ENCODE measurements around the gene TMEM208. TPM values are rescaled to one million over a fixed set of nuclear protein-coding genes. Genes with fewer than 3 reads are reported as not detected.

The TMEM208 gene
- 44.5 TPM for polyA plus RNA-seq (2013, experiment 1 of 2)
- polyA plus RNA-seq (2013, experiment 2 of 2): 37.3 TPM

DNA sequence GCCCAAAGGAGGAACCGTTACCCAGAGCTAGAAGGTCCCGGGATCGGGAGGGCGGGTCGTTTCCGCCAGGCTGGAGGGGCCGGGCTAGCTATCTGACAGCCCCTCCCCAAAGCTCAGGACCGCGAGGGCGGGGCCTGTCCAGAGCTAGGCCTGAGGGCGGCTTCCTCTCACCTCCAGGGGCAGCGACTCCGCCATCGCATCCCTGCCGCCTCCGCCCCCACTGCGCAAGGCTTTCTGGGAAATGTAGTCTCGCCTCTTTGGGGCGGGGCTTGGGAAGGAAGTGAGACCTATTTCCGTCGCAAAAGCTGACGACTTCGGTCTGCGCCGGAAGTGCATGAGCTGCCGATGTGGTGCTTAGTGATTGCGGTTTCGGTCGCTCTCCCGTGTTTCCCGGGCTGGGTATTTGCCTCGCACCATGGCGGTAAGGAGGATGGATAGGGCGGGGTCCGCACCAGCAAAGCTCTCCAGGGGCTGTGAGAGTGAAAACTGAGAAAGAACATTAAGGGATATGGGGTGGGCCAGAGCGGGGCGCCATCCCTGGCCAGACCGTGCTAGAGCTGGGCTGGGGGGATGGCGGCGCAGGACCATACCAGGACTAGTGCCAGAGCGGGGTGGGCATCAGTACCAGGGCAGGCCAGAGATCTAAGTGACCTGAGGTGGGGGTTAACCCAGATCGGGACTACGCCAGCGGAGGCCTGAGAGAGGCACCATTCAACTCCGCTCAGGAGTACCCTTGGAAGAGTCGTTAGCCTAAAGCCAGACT lies at the start of gene TMEM208:
TMEM208 (plus strand) TSS at position 327 of the 763 bp plus-strand sequence; CDS start at position 416, 89 bp downstream.
- H3K9me3 ChIP-seq (ENCODE audit: control insufficient read depth, low read length): no peaks in the 10 kb centered on the region
- 1% methylated on average over 39 to 45 of the region's 46 CpGs for WGBS, 2 experiments (ENCODE audit: insufficient coverage in 2 of 2)
- peaks cover 10% of the 10 kb centered on the region for H3K4me1 ChIP-seq (ENCODE audit: control insufficient read depth, insufficient read depth, low read length, poor library complexity, severe bottlenecking)
- peaks cover 43% of the 10 kb centered on the region for H3K36me3 ChIP-seq (ENCODE audit: control insufficient read depth, insufficient read depth, low read length)
- H3K4me3 ChIP-seq (ENCODE audit: extremely low read depth, insufficient read depth, low read length, poor library complexity, severe bottlenecking): peak within 1 kb of the TSS; percentile 100
- peak within 1 kb of the TSS; percentile 57 for H3K27ac ChIP-seq (ENCODE audit: low read depth, low read length, severe bottlenecking)

DNA sequence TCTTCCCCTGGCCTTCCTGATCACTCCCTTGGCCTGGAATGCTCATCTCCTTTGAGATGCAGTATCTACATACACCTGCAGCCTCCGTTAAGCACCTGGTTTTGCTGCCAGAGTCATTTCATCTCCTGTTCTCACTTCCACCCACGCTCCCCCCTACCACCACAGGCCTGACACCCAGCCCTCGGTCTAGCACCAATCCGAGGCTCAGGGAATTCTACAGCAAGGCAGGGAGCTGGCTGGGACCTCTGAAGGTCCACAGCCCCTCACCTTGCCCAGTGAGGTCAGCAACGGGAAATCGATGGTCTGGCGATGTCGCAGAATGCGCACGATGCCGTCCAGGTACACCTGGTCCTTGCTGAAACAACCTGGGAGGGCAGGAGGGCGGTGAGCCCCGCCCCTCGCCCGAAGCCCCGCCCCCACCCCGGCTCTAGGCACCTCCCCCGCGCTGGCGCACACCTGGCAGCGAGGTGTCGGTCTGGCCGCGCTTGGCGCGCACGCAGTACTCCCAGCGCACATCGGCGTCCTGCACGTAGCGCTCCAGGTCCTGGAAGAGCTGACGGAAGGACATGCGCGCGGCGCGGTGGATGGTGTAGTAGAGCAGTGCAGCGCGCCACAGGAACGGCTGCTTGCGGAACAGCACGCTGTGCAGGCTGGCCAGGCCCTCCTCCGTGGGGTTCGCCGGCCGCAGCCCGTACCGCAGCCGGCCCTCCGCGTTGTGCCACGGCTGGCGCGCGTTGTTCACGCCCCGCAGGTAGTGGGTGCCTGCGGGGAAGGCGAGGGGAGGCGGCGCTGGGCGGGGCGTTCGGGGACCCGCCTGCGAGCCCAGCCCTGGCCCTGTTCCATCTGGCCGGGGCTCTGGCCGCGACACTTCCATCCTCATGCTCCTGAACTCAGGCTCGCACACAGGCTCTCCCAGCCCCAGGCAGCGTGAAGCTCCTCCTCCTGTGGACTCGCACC lies 48.9 kb upstream of the TMEM208 start:
- peaks cover 31% of the 10 kb centered on the region for H3K36me3 ChIP-seq (ENCODE audit: control insufficient read depth, insufficient read depth, low read length)
- H3K4me1 ChIP-seq (ENCODE audit: control insufficient read depth, insufficient read depth, low read length, poor library complexity, severe bottlenecking): peaks cover 10% of the 10 kb centered on the region
- peak overlapping the region; percentile 18 for H3K4me3 ChIP-seq (ENCODE audit: extremely low read depth, insufficient read depth, low read length, poor library complexity, severe bottlenecking)
- 7 to 14% methylated on average over 58 to 60 of the region's 73 CpGs for WGBS, 2 experiments (ENCODE audit: insufficient coverage in 2 of 2)
- H3K27ac ChIP-seq (ENCODE audit: low read depth, low read length, severe bottlenecking): no peak overlapping the region
- no peaks in the 10 kb centered on the region for H3K9me3 ChIP-seq (ENCODE audit: control insufficient read depth, low read length)

DNA sequence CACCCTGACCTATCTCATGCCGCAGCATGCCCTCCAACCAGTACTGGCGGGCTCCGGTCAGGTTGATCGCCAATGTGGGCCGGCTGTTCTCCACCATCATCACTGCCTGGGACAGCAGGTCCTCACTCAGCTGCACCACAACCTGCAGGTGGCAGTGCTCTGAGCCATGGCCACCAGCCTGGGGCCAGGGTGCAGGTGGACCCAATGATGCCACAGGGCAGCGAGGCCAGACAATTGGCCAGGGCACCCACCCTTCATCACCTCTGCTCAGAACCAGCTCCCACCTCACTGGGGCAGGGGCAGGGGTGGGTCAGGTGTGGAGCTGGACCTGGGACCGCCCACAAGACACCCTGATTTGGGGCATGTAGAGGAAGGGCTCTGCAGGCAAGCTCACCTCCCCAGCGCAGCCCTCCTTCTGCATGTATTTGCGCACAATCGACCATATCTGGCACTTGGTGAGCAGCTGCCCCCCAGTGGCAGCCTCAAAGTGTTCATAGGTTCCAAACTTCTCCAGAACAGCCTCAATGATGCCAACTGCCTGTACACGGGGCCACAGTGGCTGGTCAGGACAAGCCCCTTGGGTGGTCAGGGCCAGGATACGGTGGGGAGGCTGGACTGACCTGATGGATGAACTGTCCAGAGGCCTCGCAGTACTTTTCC lies 47.4 kb upstream of the TMEM208 start:
- WGBS, 2 experiments (ENCODE audit: insufficient coverage in 2 of 2): 95 to 97% methylated on average over 10 to 11 of the region's 13 CpGs
- H3K36me3 ChIP-seq (ENCODE audit: control insufficient read depth, insufficient read depth, low read length): peaks cover 31% of the 10 kb centered on the region
- no peak overlapping the region for H3K4me3 ChIP-seq (ENCODE audit: extremely low read depth, insufficient read depth, low read length, poor library complexity, severe bottlenecking)
- no peak overlapping the region for H3K27ac ChIP-seq (ENCODE audit: low read depth, low read length, severe bottlenecking)
- H3K4me1 ChIP-seq (ENCODE audit: control insufficient read depth, insufficient read depth, low read length, poor library complexity, severe bottlenecking): peaks cover 4% of the 10 kb centered on the region
- no peaks in the 10 kb centered on the region for H3K9me3 ChIP-seq (ENCODE audit: control insufficient read depth, low read length)

DNA sequence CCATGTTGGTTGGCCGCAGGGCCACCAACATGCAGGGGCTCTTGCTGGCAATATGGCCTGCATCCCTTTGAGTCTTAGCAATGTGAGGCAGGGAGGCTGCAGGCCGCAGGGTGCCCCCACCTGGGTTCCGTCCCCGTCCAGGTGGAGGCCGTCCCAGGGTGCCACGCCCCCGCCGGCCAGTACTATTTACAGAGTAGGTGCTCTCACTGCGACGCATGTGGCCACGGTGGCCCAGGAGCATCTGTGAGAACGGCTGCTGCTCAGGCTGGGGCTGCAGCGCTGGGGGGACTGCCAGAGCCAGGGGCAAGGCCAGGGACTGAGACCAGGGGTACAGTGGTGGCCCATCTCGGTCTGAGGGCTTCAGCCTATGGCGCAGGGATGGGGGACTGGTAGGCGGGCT lies 46.8 kb upstream of the TMEM208 start:
- Histone ChIP-seq H3K4me3 (ENCODE audit: extremely low read depth, insufficient read depth, low read length, poor library complexity, severe bottlenecking) (no peak overlapping the region), H3K27ac (ENCODE audit: low read depth, low read length, severe bottlenecking) (no peak overlapping the region), H3K36me3 (ENCODE audit: control insufficient read depth, insufficient read depth, low read length) (peaks cover 28% of the 10 kb centered on the region), H3K9me3 (ENCODE audit: control insufficient read depth, low read length) (no peaks in the 10 kb centered on the region), H3K4me1 (ENCODE audit: control insufficient read depth, insufficient read depth, low read length, poor library complexity, severe bottlenecking) (peaks cover 3% of the 10 kb centered on the region)
- WGBS, 2 experiments (ENCODE audit: insufficient coverage in 2 of 2): 93 to 97% methylated on average over 15 of the region's 16 CpGs

DNA sequence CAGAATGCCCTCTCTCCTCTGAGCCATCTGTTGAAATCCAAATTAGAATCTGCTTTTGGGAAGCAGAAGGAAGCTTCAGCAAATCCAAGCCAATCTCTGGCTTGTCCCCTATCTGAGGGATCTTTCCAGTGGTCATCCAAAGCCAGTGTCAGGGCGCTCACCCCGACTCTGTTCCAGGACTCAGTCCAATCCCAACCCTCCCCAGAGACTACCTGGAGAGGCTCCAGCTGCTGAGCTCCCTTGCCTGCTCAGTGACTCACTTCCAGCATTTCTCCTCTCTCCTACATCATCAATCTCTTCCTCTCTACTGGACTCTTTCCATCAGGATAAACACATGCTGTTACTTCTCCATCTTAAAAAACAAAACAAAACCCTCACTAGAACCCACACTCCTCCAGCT lies 45.6 kb upstream of the TMEM208 start:
- WGBS, 2 experiments (ENCODE audit: insufficient coverage in 2 of 2): 89 to 94% methylated on average over 2 of the region's 2 CpGs
- H3K36me3 ChIP-seq (ENCODE audit: control insufficient read depth, insufficient read depth, low read length): peaks cover 20% of the 10 kb centered on the region
- H3K27ac ChIP-seq (ENCODE audit: low read depth, low read length, severe bottlenecking): no peak overlapping the region
- peaks cover 12% of the 10 kb centered on the region for H3K4me1 ChIP-seq (ENCODE audit: control insufficient read depth, insufficient read depth, low read length, poor library complexity, severe bottlenecking)
- no peak overlapping the region for H3K4me3 ChIP-seq (ENCODE audit: extremely low read depth, insufficient read depth, low read length, poor library complexity, severe bottlenecking)
- no peaks in the 10 kb centered on the region for H3K9me3 ChIP-seq (ENCODE audit: control insufficient read depth, low read length)

DNA sequence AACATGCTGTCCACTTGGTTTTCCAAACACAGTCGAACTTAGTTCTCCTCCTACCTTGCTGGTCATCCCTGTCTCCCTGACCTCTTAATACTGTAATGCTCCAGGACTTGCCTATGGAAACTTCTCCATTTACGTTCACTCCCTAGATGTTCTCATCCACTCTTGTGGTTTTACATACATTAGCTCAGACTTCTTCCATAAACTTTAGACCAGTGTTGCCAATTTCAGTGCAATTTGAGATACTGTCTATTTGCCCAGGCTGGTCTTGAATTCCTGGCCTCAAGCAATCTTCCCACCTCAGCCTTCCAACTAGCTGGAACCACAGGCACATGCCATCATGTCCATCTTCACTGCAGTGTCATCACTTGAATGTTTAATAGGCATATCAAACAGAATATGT lies 44.6 kb upstream of the TMEM208 start:
- WGBS, 2 experiments (ENCODE audit: insufficient coverage in 2 of 2): 86 to 93% methylated on average over 2 of the region's 2 CpGs
- Histone ChIP-seq H3K9me3 (ENCODE audit: control insufficient read depth, low read length) (no peaks in the 10 kb centered on the region), H3K36me3 (ENCODE audit: control insufficient read depth, insufficient read depth, low read length) (peaks cover 19% of the 10 kb centered on the region), H3K27ac (ENCODE audit: low read depth, low read length, severe bottlenecking) (no peak overlapping the region), H3K4me1 (ENCODE audit: control insufficient read depth, insufficient read depth, low read length, poor library complexity, severe bottlenecking) (peaks cover 21% of the 10 kb centered on the region), H3K4me3 (ENCODE audit: extremely low read depth, insufficient read depth, low read length, poor library complexity, severe bottlenecking) (peak overlapping the region; percentile 61)

DNA sequence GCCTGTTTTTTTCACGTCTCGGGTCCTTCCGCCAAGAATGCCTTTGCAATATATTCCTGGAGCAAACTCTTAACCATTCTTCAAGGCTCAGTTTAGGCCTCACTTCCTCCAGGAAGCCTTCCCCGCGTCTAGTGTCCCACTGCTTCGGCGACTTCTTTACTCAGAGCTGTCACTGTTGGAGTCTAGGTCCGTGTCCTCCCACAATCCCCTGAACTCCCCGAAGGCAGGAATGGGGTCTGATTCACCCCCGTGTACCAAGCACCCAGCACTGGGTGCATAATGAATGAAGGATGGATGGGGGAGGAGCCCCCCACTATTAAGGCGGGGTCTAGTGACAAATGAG lies 43.7 kb upstream of the TMEM208 start:
- Histone ChIP-seq H3K4me3 (ENCODE audit: extremely low read depth, insufficient read depth, low read length, poor library complexity, severe bottlenecking) (peak overlapping the region; percentile 61), H3K4me1 (ENCODE audit: control insufficient read depth, insufficient read depth, low read length, poor library complexity, severe bottlenecking) (peaks cover 25% of the 10 kb centered on the region), H3K27ac (ENCODE audit: low read depth, low read length, severe bottlenecking) (peak overlapping the region; percentile 98), H3K36me3 (ENCODE audit: control insufficient read depth, insufficient read depth, low read length) (peaks cover 19% of the 10 kb centered on the region), H3K9me3 (ENCODE audit: control insufficient read depth, low read length) (no peaks in the 10 kb centered on the region)
- WGBS, 2 experiments (ENCODE audit: insufficient coverage in 2 of 2): 11 to 18% methylated on average over 8 to 9 of the region's 11 CpGs

DNA sequence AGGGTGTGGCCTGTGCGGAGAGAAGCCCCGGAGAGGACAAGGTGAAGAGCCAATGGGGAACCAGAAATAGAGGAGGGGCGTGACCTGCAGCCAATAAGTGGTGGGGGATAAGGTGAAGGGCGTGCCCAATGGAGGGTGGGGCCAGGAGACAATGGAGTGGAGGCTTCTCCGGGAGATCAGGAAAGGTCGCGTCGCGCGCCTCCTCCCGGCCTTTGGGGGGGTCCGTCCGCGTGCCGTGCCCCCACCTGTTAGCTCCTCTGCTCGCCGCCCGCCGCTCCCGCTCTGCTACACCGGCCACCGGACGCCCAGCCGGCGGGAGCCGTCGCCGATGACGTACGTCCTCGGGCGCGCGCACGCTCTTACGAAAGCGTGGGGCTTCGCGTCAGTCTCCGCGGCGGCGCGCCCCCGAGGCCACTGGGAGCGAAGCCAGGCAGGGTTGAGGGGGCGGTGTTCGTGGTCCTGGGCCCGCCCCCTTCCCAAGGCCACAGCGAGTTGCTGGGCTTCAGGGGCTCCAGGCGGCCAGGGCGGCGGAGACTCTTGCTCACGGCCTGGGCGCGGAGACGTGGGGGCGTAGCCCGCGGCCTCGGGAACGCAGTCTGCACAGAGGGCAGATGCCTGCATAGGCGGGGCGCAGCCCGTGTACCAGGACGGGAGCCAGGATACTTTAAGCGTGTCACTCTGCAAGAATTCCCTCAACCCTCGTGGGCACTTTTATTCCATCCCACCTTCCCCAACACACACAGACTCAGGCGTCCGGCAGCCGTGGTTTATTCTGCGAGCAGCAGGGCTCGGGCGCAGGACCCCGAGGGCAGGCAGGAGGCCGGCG lies 43.1 kb upstream of the TMEM208 start, which contains the start of gene MATCAP1:
MATCAP1 (minus strand) TSS at position 337 of the 826 bp plus-strand sequence. CDS start 3,353 bp downstream, outside the sequence.
- 0 to 1% methylated on average over 52 to 71 of the region's 77 CpGs for WGBS, 2 experiments (ENCODE audit: insufficient coverage in 2 of 2)
- Histone ChIP-seq H3K4me1 (ENCODE audit: control insufficient read depth, insufficient read depth, low read length, poor library complexity, severe bottlenecking) (peaks cover 25% of the 10 kb centered on the region), H3K36me3 (ENCODE audit: control insufficient read depth, insufficient read depth, low read length) (peaks cover 19% of the 10 kb centered on the region), H3K4me3 (ENCODE audit: extremely low read depth, insufficient read depth, low read length, poor library complexity, severe bottlenecking) (peak within 1 kb of the TSS; percentile 61), H3K9me3 (ENCODE audit: control insufficient read depth, low read length) (no peaks in the 10 kb centered on the region), H3K27ac (ENCODE audit: low read depth, low read length, severe bottlenecking) (peak within 1 kb of the TSS; percentile 98)

DNA sequence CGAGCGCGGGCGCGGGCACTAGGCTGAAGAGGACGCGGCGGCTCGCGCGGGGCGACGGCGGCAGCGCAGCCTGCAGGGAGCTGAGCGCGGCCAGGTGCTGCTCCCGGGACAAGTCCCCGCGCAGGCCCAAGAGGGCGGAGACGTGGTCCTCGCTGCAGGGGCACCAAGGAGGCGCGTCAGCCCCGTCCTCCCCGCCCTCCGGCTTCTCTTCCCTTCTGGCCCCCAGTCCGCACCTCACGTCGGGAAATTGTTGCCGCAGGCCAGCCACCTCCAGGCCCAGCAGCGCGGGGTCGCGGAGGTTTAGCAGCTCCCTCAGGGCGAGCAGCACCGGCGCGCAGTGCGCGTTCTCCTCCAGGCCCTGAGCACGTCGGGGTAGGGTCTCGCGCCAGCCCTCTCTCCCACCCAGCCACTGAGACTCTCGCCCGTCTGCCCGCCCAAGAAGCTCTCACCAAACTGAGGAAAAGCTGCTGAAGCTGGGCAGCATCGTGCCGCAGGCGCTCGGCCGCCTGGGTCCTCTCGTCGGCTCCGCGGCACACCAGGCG lies 42.4 kb upstream of the TMEM208 start:
- H3K4me1 ChIP-seq (ENCODE audit: control insufficient read depth, insufficient read depth, low read length, poor library complexity, severe bottlenecking): peaks cover 25% of the 10 kb centered on the region
- H3K9me3 ChIP-seq (ENCODE audit: control insufficient read depth, low read length): no peaks in the 10 kb centered on the region
- H3K27ac ChIP-seq (ENCODE audit: low read depth, low read length, severe bottlenecking): no peak overlapping the region
- H3K36me3 ChIP-seq (ENCODE audit: control insufficient read depth, insufficient read depth, low read length): peaks cover 16% of the 10 kb centered on the region
- 14 to 15% methylated on average over 51 to 59 of the region's 59 CpGs for WGBS, 2 experiments (ENCODE audit: insufficient coverage in 2 of 2)
- H3K4me3 ChIP-seq (ENCODE audit: extremely low read depth, insufficient read depth, low read length, poor library complexity, severe bottlenecking): peak overlapping the region; percentile 61
